HEK293 (cell line): ENCODE data around the gene SNX5.

Experiments used
- OSR2 ChIP-seq: fragments of 450-650 bp; formaldehyde crosslinking; IDR thresholded peaks from 2 replicates; pipeline ENCODE4 v1.5.1; 2016; ENCODE audit warnings: missing biosample characterization, missing genetic modification characterization
- REPIN1 ChIP-seq: fragments of 450-650 bp; formaldehyde crosslinking; IDR thresholded peaks from 2 replicates; pipeline ENCODE4 v1.5.1; 2017; ENCODE audit warnings: missing biosample characterization, missing genetic modification characterization, low read depth
- ZNF146 ChIP-seq: fragments of 450-650 bp; formaldehyde crosslinking; IDR thresholded peaks from 2 replicates; pipeline ENCODE4 v1.5.1; 2016; ENCODE audit warnings: missing biosample characterization, missing genetic modification characterization
- ZNF24 ChIP-seq: fragments of 450-650 bp; formaldehyde crosslinking; IDR thresholded peaks from 2 replicates; pipeline ENCODE4 v1.5.1; 2016; ENCODE audit warnings: missing biosample characterization, missing genetic modification characterization
- ZNF521 ChIP-seq: fragments of 450-650 bp; formaldehyde crosslinking; IDR thresholded peaks from 2 replicates; pipeline ENCODE4 v1.5.1; 2017; ENCODE audit warnings: missing biosample characterization, mild to moderate bottlenecking, missing genetic modification characterization
- ZNF664 ChIP-seq: fragments of 450-650 bp; formaldehyde crosslinking; IDR thresholded peaks from 2 replicates; pipeline ENCODE4 v1.5.1; 2016; ENCODE audit warnings: missing biosample characterization, missing genetic modification characterization
- ZNF701 ChIP-seq: fragments of 450-650 bp; formaldehyde crosslinking; IDR thresholded peaks from 2 replicates; pipeline ENCODE4 v1.5.1; 2016; ENCODE audit warnings: missing biosample characterization, missing genetic modification characterization
- TF ChIP-seq, protein P1 (sequence below): fragments of 450-650 bp; formaldehyde crosslinking; IDR thresholded peaks from 2 replicates; pipeline ENCODE4 v1.5.1; 2016; ENCODE audit warnings: missing biosample characterization, missing genetic modification characterization

DNA sequence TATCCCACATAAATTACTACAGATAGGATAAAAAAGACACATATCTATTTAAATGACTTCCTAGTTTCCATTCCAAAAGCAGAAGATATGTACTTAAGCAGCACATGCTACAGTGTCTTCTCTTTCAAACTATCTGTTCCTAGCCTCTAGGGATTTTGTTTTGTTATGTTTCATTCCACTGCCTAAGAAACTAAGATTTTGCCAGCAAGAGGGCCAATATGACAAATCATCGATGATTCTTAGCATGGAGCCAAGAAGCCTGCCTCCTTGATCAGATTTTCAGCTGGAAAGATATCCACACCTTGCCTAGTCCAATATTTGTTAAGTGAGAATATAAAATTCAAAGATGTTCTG lies 7.0 kb downstream of the SNX5 start:
- TF ChIP-seq ZNF24 (tag by site-specific recombination) (no peak), ZNF146 (tag by site-specific recombination) (no peak), ZNF664 (tag by site-specific recombination) (no peak), REPIN1 (tag by site-specific recombination) (no peak), ZNF521 (tag by site-specific recombination) (no peak), ZNF701 (tag by site-specific recombination) (no peak), OSR2 (tag by site-specific recombination) (no peak)
- TF ChIP-seq, protein P1, sequence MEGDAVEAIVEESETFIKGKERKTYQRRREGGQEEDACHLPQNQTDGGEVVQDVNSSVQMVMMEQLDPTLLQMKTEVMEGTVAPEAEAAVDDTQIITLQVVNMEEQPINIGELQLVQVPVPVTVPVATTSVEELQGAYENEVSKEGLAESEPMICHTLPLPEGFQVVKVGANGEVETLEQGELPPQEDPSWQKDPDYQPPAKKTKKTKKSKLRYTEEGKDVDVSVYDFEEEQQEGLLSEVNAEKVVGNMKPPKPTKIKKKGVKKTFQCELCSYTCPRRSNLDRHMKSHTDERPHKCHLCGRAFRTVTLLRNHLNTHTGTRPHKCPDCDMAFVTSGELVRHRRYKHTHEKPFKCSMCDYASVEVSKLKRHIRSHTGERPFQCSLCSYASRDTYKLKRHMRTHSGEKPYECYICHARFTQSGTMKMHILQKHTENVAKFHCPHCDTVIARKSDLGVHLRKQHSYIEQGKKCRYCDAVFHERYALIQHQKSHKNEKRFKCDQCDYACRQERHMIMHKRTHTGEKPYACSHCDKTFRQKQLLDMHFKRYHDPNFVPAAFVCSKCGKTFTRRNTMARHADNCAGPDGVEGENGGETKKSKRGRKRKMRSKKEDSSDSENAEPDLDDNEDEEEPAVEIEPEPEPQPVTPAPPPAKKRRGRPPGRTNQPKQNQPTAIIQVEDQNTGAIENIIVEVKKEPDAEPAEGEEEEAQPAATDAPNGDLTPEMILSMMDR (tag by site-specific recombination) = no peak
